Trophoblast cell (in vitro differentiated cells and primary cell): Measurements from ENCODE around the gene ACOX1.

Experiments
- DNase-seq, 2 donors: peaks; one replicate each; pipeline ENCODE4 v3.0.0-alpha.2; 2016
- H2AFZ ChIP-seq: 2 replicates; pipeline ENCODE4 v1.6.1; 2013; ENCODE audit warnings: low read length, moderate library complexity, mild to moderate bottlenecking; ENCODE audit not compliant: insufficient read depth, poor library complexity
- H2AK5ac ChIP-seq: 2 replicates; pipeline ENCODE4 v1.6.1; 2013; ENCODE audit warnings: mild to moderate bottlenecking, low read length
- H2BK120ac ChIP-seq: 2 replicates; pipeline ENCODE4 v1.6.1; 2013; ENCODE audit warnings: low read length, mild to moderate bottlenecking, moderate library complexity; ENCODE audit not compliant: insufficient read depth, poor library complexity
- H2BK12ac ChIP-seq: 2 replicates; pipeline ENCODE4 v1.6.1; 2013; ENCODE audit warnings: mild to moderate bottlenecking, low read length, moderate library complexity
- H2BK5ac ChIP-seq: 2 replicates; pipeline ENCODE4 v1.6.1; 2013; ENCODE audit warnings: low read length, low read depth, moderate library complexity, mild to moderate bottlenecking; ENCODE audit not compliant: poor library complexity
- H3K14ac ChIP-seq: 2 replicates; pipeline ENCODE4 v1.6.1; 2013; ENCODE audit warnings: mild to moderate bottlenecking, low read length
- H3K18ac ChIP-seq: 2 replicates; pipeline ENCODE4 v1.6.1; 2013; ENCODE audit warnings: mild to moderate bottlenecking, low read length
- H3K23ac ChIP-seq: 2 replicates; pipeline ENCODE4 v1.6.1; 2013; ENCODE audit warnings: low read length
- H3K27ac ChIP-seq: 2 replicates; pipeline ENCODE4 v1.5.1; 2013; ENCODE audit warnings: low read depth, mild to moderate bottlenecking, inconsistent platforms, low read length, moderate library complexity
- H3K27me3 ChIP-seq: 2 replicates; pipeline ENCODE4 v1.6.1; 2013; ENCODE audit warnings: inconsistent platforms, mild to moderate bottlenecking, low read length, moderate library complexity; ENCODE audit not compliant: insufficient read depth
- H3K36me3 ChIP-seq, 2 experiments: 1 replicate in 1 of 2; 2 replicates in 1 of 2; pipeline ENCODE4 v1.6.1; 2013; ENCODE audit warnings: low read length in 2 of 2, mild to moderate bottlenecking in 2 of 2, moderate library complexity in 1 of 2; ENCODE audit not compliant: insufficient read depth in 2 of 2, control insufficient read depth in 1 of 2
- H3K4ac ChIP-seq: 2 replicates; pipeline ENCODE4 v1.6.1; 2013; ENCODE audit warnings: low read depth, mild to moderate bottlenecking, low read length, moderate library complexity
- H3K4me1 ChIP-seq, 2 experiments: 1 replicate in 1 of 2; 2 replicates in 1 of 2; pipeline ENCODE4 v1.6.1; 2013; ENCODE audit warnings: low read length in 2 of 2, mild to moderate bottlenecking in 2 of 2, moderate library complexity in 1 of 2; ENCODE audit not compliant: insufficient read depth in 2 of 2, control insufficient read depth in 1 of 2
- H3K4me2 ChIP-seq: 2 replicates; pipeline ENCODE4 v1.6.1; 2013; ENCODE audit warnings: inconsistent platforms, mild to moderate bottlenecking, low read length, moderate library complexity
- H3K4me3 ChIP-seq: 2 replicates; pipeline ENCODE4 v1.5.1; 2013; ENCODE audit warnings: mild to moderate bottlenecking, low read depth, low read length, inconsistent platforms
- H3K79me1 ChIP-seq: one replicate; pipeline ENCODE4 v1.6.1; 2013; ENCODE audit warnings: low read length
- H3K79me2 ChIP-seq: 2 replicates; pipeline ENCODE4 v1.6.1; 2013; ENCODE audit warnings: low read length, mild to moderate bottlenecking; ENCODE audit not compliant: control insufficient read depth, insufficient read depth, poor library complexity
- H3K9ac ChIP-seq: 2 replicates; pipeline ENCODE4 v1.6.1; 2013; ENCODE audit warnings: mild to moderate bottlenecking, low read length
- H3K9me3 ChIP-seq: 2 replicates; pipeline ENCODE4 v1.6.1; 2013; ENCODE audit warnings: low read depth, mild to moderate bottlenecking, control low read depth, inconsistent platforms, low read length; ENCODE audit not compliant: insufficient read depth
- H4K12ac ChIP-seq: 2 replicates; pipeline ENCODE4 v1.6.1; 2013; ENCODE audit warnings: low read depth, mild to moderate bottlenecking, low read length, moderate library complexity
- H4K8ac ChIP-seq: 2 replicates; pipeline ENCODE4 v1.6.1; 2013; ENCODE audit warnings: low read depth, mild to moderate bottlenecking, low read length, moderate library complexity
- H4K91ac ChIP-seq: one replicate; pipeline ENCODE4 v1.6.1; 2013; ENCODE audit warnings: low read depth, mild to moderate bottlenecking, low read length, moderate library complexity
- WGBS: extraction: QIAGEN DNeasy Blood & Tissue Kit; methylation state at CpG from one replicate; pipeline ENCODE4 v1.1.7; 2013; ENCODE audit warnings: missing lambda C conversion rate; ENCODE audit not compliant: insufficient read length, insufficient coverage; ENCODE audit errors: extremely low coverage; 5-methylcytosine and 5-hydroxymethylcytosine counted together

ACOX1 gene

DNA sequence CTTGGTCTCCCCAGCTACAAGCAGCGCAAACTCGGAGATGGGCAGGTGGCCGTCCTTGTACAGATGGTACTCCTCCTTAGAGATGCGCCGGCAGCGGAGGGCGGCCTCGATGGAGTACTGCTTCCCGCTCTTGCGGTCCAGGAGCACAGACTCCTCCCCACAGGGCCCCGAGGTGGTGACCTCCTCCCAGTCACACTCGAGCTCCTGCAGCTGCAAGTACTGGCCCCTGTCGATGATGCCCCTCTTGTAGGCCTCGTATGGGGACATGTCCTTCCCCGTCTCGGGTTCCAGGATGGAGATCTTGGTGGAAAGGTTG, 28.8 kb upstream of the ACOX1 start:
- H2BK12ac ChIP-seq = no peak overlapping the region
- no peak overlapping the region for H3K27ac ChIP-seq
- H3K9me3 ChIP-seq = peaks cover 5% of the 10 kb centered on the region
- H4K8ac ChIP-seq = no peak overlapping the region
- H2AFZ ChIP-seq = no peak overlapping the region
- H2BK5ac ChIP-seq = no peak overlapping the region
- H3K9ac ChIP-seq = no peak overlapping the region
- no CpG with 5 or more reads among the region's 16 CpGs for WGBS
- H3K4me2 ChIP-seq = no peak overlapping the region
- no peak overlapping the region for H3K4ac ChIP-seq
- H3K4me3 ChIP-seq = no peak overlapping the region
- H3K23ac ChIP-seq = no peak overlapping the region
- no peak for DNase-seq
- H2BK120ac ChIP-seq = no peak overlapping the region
- no peaks in the 10 kb centered on the region for H3K27me3 ChIP-seq
- H3K4me1 ChIP-seq = no peaks in the 10 kb centered on the region
- H3K14ac ChIP-seq = no peak overlapping the region
- no peak overlapping the region for H2AK5ac ChIP-seq
- no peak overlapping the region for H3K18ac ChIP-seq
- peaks cover 5 to 16% of the 10 kb centered on the region in 2 experiments for H3K36me3 ChIP-seq
- H3K79me1 ChIP-seq = no peaks in the 10 kb centered on the region
- no peak overlapping the region for H4K12ac ChIP-seq
- H4K91ac ChIP-seq = no peak overlapping the region
- H3K79me2 ChIP-seq = no peaks in the 10 kb centered on the region

DNA sequence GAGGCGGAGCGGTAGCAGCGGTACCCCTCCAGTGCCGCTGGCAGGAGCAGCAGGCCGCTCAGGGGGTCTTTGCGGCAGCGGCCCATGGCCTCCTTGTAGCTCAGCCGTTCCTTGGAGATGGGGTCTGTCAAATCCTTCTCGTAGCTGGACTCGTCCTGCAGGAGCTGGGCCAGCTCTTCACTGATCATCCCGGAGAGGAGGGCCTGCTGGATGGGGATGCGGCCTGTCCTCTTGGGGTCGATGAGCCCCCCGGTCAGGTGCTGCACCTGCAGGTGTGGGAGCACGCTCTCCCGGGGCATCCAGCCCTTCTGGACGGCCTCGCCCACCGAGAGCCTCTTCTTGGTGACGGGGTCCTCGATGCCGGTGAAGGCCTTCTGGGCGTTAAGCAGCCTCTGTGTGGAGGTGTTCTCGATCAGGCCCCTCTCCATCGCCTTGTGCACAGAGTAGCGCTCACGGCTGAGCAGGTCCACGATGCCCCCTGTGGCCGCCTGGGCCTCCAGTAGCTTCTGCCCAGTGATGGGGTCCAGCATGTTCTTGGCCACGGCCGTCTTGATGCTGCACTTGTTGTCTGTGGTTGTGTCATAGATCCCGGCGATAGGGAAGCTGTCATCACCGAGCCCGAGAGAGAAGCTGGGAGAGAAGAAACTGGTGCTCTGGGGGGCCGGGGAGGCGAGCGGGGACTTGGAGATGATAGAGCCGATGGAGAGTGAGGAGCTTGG, 28.3 kb upstream of the ACOX1 start:
- no peak overlapping the region for H4K12ac ChIP-seq
- H3K36me3 ChIP-seq = peaks cover 6 to 18% of the 10 kb centered on the region in 2 experiments
- H3K9ac ChIP-seq = no peak overlapping the region
- H2BK5ac ChIP-seq = no peak overlapping the region
- no peaks in the 10 kb centered on the region for H3K4me1 ChIP-seq
- DNase-seq = no peak
- no peaks in the 10 kb centered on the region for H3K27me3 ChIP-seq
- no peak overlapping the region for H4K91ac ChIP-seq
- no peak overlapping the region for H2BK120ac ChIP-seq
- H3K79me2 ChIP-seq = no peaks in the 10 kb centered on the region
- H3K9me3 ChIP-seq = peaks cover 5% of the 10 kb centered on the region
- H2AFZ ChIP-seq = no peak overlapping the region
- H3K14ac ChIP-seq = no peak overlapping the region
- no peak overlapping the region for H3K4ac ChIP-seq
- no peak overlapping the region for H3K23ac ChIP-seq
- no peaks in the 10 kb centered on the region for H3K79me1 ChIP-seq
- WGBS = no CpG with 5 or more reads among the region's 39 CpGs
- H3K18ac ChIP-seq = no peak overlapping the region
- H2BK12ac ChIP-seq = no peak overlapping the region
- no peak overlapping the region for H2AK5ac ChIP-seq
- H3K4me3 ChIP-seq = no peak overlapping the region
- H3K4me2 ChIP-seq = no peak overlapping the region
- H3K27ac ChIP-seq = no peak overlapping the region
- no peak overlapping the region for H4K8ac ChIP-seq

DNA sequence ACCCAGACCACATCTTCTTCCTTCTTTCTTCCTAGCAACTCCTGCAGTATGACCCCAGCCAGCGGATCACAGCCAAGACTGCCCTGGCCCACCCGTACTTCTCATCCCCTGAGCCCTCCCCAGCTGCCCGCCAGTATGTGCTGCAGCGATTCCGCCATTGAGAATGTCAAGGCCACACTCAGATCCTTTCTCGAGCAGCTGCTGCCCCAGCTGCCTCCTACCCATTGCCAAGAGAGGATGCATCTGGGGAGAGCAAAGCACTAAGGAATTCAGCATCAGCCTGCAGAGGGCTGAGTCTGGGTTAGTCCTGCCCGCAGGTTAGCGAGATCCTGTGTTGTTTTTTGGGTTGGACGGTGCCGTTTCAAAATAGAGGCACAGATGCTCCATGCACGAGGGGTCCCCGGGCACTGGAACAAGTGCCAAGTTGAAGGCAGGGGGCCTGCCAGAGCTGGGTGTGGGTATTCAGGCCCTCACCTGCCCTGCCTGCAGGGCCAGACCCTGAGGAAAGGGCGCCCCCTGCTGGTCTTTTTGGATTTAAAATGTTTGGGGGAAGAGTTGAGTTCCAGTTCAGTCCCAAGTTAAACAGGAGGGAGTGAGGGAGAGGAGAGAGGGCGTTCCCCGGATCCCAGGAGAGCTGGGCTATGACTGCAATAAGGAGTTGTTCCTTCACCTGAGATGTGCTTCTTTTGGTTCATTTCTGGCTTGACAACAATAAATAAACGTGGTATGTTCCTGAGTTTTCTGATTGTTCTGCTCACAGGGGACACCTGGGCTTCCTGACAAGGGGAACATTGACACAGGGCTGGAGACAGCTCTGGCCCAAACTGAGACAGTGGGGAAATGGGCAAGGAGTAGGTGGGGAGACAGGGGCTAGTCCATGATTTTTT, 26.5 kb upstream of the ACOX1 start:
- Histone ChIP-seq H3K27ac (no peak overlapping the region), H4K8ac (no peak overlapping the region), H3K4me1 (no peaks in the 10 kb centered on the region), H3K4me3 (no peak overlapping the region), H3K27me3 (no peaks in the 10 kb centered on the region), H2BK5ac (no peak overlapping the region), H4K91ac (no peak overlapping the region), H3K79me1 (no peaks in the 10 kb centered on the region), H4K12ac (no peak overlapping the region), H3K9ac (no peak overlapping the region), H3K4me2 (no peak overlapping the region), H3K4ac (no peak overlapping the region), H3K79me2 (no peaks in the 10 kb centered on the region), H2AFZ (no peak overlapping the region), H2BK12ac (no peak overlapping the region), H3K9me3 (peaks cover 10% of the 10 kb centered on the region), H3K18ac (no peak overlapping the region), H3K23ac (no peak overlapping the region), H2AK5ac (no peak overlapping the region), H3K14ac (no peak overlapping the region), H2BK120ac (no peak overlapping the region), H3K36me3 (peaks cover 15 to 30% of the 10 kb centered on the region in 2 experiments)
- no CpG with 5 or more reads among the region's 16 CpGs for WGBS
- DNase-seq = peak; percentile 76 to 96

DNA sequence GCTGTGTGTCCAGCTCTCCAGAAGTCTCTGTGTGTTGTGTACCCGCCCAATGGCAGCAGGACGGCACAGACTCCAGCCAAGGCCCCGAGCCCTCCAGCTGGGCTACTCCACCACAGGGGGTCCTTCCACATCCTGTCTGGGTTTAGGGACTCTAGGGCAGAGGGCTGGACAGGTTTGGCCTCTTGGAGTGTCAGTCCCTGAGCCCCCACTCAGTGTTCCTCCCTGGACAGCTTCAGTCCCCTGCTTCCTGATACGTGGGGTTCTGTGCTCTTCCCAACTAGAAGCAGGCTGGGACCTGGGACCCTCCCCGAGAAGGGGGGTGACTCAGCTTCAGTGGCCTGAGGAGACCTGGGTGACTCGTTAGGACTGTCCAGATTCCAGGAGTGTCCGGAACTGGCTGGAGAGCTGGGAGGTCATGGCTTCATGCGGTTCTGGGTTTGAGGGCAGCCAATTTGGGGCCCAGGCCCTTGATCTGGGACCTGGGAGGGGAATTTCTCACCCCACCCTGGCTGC, 25.8 kb upstream of the ACOX1 start:
- no peak overlapping the region for H3K4ac ChIP-seq
- peaks cover 4 to 5% of the 10 kb centered on the region in 2 experiments for H3K4me1 ChIP-seq
- no peak overlapping the region for H2BK5ac ChIP-seq
- H3K27me3 ChIP-seq = no peaks in the 10 kb centered on the region
- H3K14ac ChIP-seq = no peak overlapping the region
- no peaks in the 10 kb centered on the region for H3K79me1 ChIP-seq
- H4K91ac ChIP-seq = no peak overlapping the region
- H3K9me3 ChIP-seq = peaks cover 12% of the 10 kb centered on the region
- no peak overlapping the region for H3K27ac ChIP-seq
- H2BK12ac ChIP-seq = no peak overlapping the region
- H2AFZ ChIP-seq = no peak overlapping the region
- peak in 1 of 2 donors; percentile 61 for DNase-seq
- WGBS = no CpG with 5 or more reads among the region's 8 CpGs
- peaks cover 15 to 30% of the 10 kb centered on the region in 2 experiments for H3K36me3 ChIP-seq
- H3K79me2 ChIP-seq = no peaks in the 10 kb centered on the region
- H3K9ac ChIP-seq = no peak overlapping the region
- H3K4me3 ChIP-seq = no peak overlapping the region
- no peak overlapping the region for H4K8ac ChIP-seq
- H2BK120ac ChIP-seq = no peak overlapping the region
- H2AK5ac ChIP-seq = no peak overlapping the region
- H3K4me2 ChIP-seq = no peak overlapping the region
- H3K18ac ChIP-seq = no peak overlapping the region
- H4K12ac ChIP-seq = no peak overlapping the region
- no peak overlapping the region for H3K23ac ChIP-seq
